ENCODE results near the gene MED19.
"Not testable (repeated sequence)": the region's sequence is repeated elsewhere in the genome, so short reads cannot be mapped to it uniquely, and the experiment has no call there.

Gene MED19, protein sequence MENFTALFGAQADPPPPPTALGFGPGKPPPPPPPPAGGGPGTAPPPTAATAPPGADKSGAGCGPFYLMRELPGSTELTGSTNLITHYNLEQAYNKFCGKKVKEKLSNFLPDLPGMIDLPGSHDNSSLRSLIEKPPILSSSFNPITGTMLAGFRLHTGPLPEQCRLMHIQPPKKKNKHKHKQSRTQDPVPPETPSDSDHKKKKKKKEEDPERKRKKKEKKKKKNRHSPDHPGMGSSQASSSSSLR

DNA sequence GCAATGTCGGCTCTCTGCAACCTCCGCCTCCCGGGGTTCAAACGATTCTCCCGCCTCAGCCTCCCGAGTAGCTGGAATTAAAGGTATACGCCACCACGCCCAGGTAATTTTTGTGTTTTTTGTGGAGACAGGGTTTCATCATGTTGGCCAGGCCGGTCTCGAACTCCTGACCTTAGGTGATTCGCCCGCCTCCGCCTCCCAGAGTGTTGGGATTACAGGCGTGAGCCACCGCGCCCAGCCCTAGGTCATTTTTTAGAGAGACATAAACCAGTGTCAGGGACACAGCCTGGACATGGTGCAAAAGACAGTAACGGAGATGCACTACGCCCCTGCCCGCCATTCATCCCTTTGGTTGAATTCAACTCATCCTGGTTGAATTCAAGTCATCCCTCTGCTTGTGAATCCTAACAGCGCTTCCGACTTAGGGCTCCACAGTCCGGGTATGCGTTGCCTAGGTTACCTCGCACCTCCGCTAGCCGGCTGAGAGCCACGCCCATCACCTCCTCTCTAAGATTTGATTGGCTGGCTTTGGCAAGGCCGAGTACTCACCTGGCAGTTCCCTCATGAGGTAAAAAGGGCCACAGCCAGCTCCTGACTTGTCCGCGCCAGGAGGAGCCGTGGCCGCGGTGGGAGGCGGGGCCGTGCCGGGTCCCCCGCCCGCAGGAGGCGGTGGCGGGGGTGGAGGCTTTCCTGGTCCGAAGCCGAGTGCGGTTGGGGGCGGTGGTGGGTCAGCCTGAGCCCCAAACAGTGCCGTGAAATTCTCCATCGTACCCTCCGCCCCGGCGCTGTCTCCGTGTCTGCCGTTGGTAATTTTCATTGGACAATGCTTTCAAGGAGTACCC is at the start of gene MED19:
Gene MED19, minus strand, starts transcription at position 802 of the 842 bp plus-strand sequence. Its CDS starts 36 bp downstream, at position 766.
- FAIRE-seq: no peak

DNA sequence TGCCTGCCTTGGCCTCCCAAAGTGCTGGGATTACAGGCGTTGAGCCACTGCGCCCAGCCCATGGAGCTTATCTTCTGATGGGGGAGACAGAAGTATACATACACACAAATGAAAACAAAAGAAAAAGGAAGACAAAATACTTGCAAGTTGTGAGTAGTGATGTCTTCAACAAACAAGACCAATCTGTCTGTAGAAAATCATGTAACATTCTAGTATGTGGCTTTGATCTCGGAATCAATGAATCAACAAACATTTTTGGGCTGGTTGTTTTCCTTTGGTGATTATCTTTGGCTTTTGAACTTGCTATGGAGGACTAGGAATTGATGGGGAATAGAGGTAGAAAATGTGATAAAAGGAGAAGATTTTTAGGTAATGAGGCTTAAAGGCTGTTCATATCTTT is 46.2 kb upstream of the MED19 start:
- FAIRE-seq: no peak

- no peak for FAIRE-seq
Measured at GRCh38 chr11:57752954-57753353, 40.9 kb upstream of the MED19 start.

- no peak for FAIRE-seq
Measured at GRCh38 chr11:57751676-57752253, 39.8 kb upstream of the MED19 start, which contains the start of gene BTBD18. Gene BTBD18, minus strand, starts transcription at chr11:57751819. Its CDS starts 631 bp downstream, at chr11:57751188.

DNA sequence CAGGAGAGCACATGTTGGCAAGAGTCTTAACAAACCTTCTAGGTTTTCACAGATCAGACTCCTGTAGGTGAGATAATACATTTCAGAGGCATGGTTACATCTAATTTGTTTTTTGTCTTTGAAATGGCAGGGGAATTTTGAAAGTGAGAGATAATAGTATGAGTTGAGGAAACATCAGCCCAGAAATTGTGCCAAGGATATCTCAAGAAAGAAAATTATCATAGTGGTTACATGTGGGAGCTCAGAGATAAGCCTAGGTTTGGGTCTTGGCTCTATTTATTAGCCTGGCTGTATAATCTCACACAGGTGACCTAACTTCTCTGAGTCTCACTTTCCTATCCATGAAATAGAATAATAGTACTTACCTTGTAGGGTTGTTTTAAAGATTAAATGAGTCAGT is 39.2 kb upstream of the MED19 start:
- no peak for FAIRE-seq

GRCh38 chr11:57746920-57747319 is 34.9 kb upstream of the MED19 start:
- no peak for FAIRE-seq

DNA sequence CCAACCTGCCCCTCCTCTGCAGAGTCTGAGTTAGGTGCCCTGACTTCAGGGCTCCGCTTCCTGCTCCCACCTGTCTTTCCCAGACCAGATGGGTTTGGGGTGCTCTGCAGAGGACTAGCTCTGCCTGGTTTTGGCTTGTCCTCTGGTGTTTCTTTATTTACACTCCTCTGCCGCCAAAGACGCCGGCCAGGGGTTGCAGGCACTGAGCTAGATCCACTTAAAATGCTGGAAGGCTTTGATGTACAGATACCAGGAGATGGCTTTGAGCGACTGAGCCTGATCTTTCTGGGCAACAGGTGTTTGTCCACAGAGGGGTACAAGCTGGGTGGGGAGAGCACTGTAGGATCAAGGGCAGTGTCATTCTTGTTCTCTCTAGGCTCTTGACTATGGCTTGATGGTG is 33.2 kb upstream of the MED19 start:
- no peak for FAIRE-seq

DNA sequence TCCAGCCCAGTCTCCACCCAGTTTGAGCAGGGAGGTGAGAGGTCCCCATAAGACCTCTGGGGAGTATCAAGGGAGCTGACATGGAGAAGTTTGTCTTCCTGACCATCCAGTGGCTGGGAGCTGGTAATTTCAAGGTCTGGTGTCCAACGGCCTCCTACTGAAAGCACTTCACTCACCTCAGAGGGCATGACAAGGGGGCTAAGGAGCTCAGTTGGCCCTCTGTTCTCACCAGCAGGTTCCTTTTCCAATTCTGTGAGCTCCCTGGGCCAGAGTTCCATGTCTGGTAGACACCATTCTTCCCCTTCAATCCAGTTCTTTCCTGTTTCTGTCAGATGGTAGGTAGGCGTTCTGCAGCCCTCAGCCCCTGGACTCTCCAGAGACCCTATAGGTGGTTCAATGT is 32.3 kb upstream of the MED19 start:
- no peak for FAIRE-seq

DNA sequence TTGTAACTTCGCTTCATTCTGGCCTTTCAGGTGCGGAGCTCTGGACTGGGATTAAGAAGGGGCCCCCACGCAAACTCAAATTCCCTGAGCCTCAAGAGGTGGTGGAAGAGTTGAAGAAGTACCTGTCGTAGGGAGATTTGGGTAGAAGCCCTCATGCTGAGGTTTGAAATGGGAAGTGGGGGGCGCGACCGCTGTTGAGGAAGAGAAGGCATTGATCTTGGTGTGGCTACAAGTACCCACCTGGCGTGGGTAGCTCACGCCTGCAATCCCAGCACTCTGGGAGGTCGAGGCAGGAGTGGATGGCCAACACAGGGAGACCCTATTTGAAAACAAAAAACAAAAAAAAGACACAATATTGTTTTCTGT is 30.1 kb upstream of the MED19 start:
- FAIRE-seq: no peak

GRCh38 chr11:57741132-57742086 is 29.4 kb upstream of the MED19 start, which contains the start of gene SELENOH:
Gene SELENOH, plus strand, starts transcription at chr11:57741491. Its CDS starts 105 bp downstream, at chr11:57741596.
- peak; percentile 73 for FAIRE-seq

GRCh38 chr11:57735619-57736298 is 23.7 kb upstream of the MED19 start:
- FAIRE-seq: no peak

DNA sequence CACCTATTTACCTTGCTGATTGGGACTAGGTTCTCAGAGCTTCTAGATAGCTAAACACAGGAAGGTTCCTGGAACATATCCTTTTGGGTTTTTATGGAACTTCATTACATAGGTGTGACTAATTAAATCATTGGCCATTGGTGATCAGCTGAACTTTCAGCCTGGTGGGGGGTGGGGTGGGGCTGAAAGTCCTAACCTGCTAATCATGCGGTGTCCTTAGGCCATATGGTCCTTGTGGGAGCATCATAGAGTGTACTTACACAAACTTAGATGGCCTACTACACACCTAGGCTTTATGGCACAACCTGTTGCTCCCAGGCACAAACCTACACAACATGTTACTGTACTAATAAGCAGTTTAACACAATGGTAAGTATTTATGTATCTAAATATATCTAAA is 20.6 kb upstream of the MED19 start:
- FAIRE-seq: no peak

- FAIRE-seq: no peak
Measured at GRCh38 chr11:57729479-57729878, 17.5 kb upstream of the MED19 start.

DNA sequence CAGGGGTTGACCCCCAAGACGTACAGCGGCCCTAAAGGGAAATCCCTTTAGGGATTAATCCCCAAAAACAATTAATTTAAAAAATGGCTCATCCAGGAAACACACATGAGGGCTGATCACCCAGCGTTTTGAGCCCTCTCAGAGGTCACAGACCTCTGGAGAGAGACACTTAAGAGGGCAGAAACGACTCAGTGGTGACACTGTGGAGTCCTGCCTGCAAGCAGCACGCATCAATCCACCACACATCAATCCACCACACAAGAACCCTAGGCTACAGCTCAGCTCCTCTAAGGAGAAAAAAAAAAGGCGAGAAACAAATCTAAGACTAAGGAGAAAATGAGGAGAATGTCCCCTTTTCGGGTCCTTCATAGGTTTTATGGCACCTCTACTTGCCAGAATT is 16.8 kb upstream of the MED19 start:
- FAIRE-seq: no peak

- no peak for FAIRE-seq
Measured at GRCh38 chr11:57727185-57727584, 15.2 kb upstream of the MED19 start.

DNA sequence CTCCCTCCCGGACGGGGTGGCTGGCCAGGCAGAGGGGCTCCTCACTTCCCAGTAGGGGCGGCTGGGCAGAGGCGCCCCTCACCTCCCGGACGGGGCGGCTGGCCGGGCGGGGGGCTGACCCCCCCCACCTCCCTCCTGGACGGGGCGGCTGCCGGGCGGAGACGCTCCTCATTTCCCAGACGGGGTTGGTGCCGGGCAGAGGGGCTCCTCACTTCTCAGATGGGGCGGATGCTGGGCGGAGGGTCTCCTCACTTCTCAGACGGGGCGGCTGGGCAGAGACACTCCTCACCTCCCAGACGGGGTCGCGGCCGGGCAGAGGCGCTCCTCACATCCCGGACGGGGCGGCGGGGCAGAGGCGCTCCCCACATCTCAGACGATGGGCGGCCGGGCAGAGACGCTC is 4.7 kb upstream of the MED19 start:
- FAIRE-seq: not testable (repeated sequence)

DNA sequence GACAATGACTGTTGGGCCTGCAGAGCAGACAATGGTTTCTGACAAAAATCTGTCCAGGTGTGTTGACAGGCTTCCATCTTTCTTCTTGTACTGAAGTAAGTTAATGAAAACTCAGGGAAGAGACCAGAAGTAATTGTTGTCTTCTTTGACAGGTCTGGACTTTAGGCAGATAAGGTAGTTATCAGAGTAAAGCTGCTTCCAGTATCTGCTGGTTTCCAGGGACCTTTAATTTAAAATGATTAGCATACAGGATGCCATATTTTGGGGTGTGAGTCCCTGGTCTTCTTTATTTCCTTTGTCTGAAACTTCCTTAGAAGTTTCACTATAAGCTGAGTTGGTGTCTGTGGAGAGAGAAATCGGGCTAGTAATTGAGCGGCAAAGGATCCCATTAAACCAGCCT is 1.8 kb upstream of the MED19 start:
- no peak for FAIRE-seq

DNA sequence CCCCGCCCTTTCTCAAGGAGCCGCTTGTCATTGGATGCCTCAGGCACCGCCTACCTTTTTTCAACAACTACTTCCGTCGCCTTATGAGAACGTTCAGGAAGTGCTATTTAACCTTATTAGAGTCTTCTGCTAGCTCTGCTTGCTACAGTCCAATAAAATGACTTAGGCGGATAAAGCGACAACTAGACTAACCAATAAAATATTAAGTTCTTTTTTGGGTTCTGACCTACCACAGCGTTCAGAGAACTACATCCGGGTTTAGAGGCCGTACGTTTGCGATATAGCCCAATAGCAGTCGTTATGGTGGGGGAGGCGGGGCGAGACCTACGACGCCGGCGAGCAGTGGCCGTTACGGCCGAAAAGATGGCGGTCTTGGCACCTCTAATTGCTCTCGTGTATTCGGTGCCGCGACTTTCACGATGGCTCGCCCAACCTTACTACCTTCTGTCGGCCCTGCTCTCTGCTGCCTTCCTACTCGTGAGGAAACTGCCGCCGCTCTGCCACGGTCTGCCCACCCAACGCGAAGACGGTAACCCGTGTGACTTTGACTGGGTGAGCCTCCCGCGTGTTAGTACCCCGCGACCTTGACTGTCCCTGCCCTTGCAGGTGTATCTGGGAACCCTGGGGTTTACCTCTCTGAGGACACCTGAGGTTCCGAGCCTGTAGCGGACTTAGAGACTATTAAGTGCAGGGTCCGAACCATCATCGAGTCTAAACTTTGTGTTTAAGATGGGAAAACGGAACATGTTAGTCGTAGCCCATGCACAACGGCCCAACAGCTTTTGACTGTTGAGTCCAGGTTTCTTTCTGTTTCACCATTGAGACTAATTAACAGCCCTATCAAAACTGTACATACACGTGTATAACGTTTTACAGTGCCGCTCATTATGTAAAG is 488 bp upstream of the MED19 start, which contains the start of gene TMX2:
Gene TMX2, plus strand, starts transcription at position 338 of the 895 bp plus-strand sequence. Its CDS starts 26 bp downstream, at position 364.
- peak; percentile 100 for FAIRE-seq

GRCh38 chr11:57709802-57710367 is 2.1 kb downstream of the MED19 start:
- FAIRE-seq: no peak

DNA sequence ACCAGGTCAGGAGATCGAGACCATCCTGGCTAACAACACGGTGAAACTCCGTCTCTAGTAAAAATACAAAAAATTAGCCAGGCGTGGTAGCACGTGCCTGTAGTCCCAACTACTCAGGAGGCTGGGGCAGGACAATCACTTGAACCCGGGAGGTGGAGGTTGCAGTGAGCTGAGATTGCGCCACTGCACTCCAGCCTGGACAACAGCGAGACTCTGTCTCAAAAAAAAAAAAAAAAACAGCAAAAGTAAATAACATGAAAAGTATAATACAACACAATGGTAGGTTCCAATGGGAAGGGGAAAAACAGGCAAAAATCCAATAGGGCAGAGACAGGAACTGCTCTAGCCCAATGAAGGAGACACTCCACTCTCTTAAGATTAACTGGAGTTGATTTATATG is 6.6 kb downstream of the MED19 start:
- FAIRE-seq: not testable (repeated sequence)
